Right ventricle myocardium inferior (tissue), 1 donor: ENCODE data around the gene TKTL1. TPM values are rescaled to one million over a fixed set of nuclear protein-coding genes. Genes with fewer than 3 reads are reported as not detected.

ENCODE experiments used
- ATAC-seq: fragments of 200-7000 bp; cut with Tn5 transposase; one replicate; pipeline ENCODE4 v1.9.1; 2020; ENCODE audit warnings: mild to moderate bottlenecking, moderate library complexity
- DNase-seq: peaks from one replicate; pipeline ENCODE4 v3.0.0; 2021; ENCODE audit errors: missing footprints
- intact Hi-C: fragments of 100-400 bp; cut with DNase I; formaldehyde crosslinking; loops from one replicate; pipeline ENCODE4 v1.11.0; 2022
- total RNA-seq: library from RNA; stranded (reverse); fragmentation: NEBNext Ultra II Directional; extraction: Animal tissue kit (Norgen Biotek cat#: 25700); gene quantifications from one replicate; pipeline ENCODE4 v1.2.1, GENCODE V29; 2021
- donor health status: DM: no; HTN: yes; CAD: no; lungs with severe emphysema.

Gene TKTL1
- total RNA-seq, 1 donor from 2014 or later, result 13.0 TPM

DNA sequence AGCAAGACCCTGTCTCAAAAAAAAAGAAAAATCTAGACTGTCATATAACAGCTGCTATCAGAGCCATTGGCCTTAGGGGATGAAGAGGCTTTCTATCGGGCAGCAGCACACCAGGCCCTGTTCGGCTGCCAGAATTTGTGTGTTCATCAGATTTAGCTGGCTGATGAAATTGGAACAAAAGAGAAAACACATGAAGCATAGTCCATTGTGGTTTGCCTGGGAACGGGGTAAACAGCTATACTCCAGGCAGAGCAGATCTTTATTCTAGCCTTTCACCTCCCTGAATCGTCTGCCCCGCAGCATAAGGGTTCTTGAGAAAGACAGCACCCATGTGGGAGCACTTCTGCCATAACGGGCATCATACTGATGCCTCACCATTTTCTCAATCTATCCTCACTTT lies 11.6 kb downstream of the TKTL1 start:
- DNase-seq (no peak), ATAC-seq (no peak)
- intact Hi-C loops, result no loop called here

DNA sequence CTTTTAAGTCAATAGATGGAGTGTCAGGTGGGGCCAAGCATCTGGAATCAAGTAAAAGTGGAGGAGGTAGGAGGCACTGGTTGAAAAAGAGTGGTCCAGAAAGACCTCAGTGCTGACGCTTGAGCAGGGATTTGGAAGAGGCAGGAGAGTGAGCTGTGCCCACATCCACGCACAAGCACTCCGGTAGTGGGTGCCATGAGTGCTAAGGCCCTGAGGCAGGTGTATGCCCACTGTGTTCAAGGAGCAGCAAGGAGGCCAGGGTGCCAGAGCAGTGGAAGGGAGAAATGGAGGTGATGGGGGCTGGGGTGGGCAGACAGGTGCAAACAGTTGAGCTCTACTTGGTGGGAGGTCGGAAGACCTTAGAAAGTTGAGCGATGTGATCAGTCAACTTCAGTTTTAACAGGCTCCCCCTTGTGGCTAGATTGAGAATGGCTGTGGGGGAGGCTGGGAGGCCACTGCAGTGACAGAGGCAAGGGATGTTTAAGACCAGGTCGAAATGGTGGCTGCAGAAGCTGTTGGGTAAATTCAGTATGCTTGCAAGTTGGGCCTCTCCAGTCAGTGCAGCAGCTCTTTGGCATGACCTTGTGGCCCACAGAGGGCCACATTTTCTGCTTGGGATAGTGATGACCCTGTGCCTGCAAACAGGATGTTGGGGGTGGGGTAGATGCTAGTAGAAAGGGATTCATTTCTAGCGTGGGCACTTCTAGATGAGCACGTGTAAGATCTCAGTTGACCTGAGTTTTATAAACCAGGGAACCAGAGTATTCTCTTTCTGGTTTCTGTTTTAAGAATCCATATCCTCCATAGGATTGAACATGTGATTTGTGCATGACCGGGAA lies 12.7 kb downstream of the TKTL1 start:
- ATAC-seq (peak; percentile 39), DNase-seq (peak; percentile 73)
- intact Hi-C loops, result no loop called here

DNA sequence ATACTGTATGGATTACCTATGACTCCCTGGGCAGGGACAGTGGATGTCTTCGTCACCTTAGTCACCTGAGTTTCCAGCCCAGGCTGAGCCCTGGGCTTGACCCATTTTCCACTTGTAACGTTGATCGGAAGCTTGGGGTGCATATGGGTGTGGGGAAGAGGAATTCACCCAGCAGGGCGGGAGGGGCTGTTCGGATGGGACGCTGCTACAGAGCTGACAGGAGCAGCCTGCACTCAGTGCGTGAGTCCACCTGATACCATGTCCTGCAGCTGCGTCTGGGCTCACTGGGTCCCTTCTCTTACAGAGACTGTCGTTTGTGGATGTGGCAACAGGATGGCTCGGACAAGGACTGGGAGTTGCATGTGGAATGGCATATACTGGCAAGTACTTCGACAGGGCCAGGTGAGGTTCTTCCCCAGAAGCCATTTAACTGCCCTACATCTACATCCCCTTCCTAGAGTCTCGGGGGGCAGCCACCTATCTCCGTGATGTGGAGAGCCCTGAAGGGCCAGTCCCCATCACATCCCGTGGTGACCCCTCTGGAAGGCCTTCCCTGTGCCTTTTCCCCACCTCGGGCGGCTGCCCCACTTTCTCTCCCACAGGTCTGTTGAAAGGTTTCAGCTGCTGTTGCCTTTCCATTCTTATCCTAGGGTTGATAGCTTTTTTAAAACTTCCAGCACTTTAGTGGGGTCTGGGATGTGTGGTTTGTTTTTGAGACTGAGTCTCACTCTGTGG lies 13.6 kb downstream of the TKTL1 start:
- intact Hi-C loops, result no loop called here
- DNase-seq, result no peak
- no peak for ATAC-seq

DNA sequence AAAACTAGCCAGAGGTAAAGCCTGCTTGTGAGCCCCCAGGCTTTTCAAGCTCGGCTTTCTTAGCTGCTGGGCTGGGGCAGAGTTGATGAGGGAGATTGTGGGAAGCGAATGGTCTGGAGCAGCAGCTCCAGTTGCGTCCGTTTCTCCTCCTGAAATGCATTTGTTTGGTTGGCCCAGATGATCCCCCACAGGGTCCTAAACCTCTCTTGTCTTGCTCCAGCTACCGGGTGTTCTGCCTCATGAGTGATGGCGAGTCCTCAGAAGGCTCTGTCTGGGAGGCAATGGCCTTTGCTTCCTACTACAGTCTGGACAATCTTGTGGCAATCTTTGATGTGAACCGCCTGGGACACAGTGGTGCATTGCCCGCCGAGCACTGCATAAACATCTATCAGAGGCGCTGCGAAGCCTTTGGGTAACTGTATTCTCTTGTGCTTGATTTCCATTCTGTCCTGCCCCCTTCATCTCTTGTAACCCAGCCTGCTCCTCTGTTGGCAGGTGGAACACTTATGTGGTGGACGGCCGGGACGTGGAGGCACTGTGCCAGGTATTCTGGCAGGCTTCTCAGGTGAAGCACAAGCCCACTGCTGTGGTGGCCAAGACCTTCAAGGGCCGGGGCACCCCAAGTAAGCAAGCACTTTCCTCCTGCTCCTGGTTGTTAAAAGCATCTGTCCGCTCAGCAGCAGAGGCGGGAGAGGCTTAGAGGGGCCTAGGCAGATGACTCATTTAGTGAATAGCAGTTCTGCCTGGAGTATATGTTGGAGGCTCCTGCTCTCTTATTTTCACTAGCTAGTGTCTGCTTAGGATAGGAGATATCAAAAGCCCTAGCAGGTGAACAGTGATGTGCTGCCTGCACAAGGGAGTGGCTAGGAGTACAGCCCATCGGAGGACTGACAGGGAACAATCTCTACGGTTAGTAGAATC lies 15.3 kb downstream of the TKTL1 start:
- DNase-seq (no peak), ATAC-seq (no peak)
- intact Hi-C loops, result no loop called here

DNA sequence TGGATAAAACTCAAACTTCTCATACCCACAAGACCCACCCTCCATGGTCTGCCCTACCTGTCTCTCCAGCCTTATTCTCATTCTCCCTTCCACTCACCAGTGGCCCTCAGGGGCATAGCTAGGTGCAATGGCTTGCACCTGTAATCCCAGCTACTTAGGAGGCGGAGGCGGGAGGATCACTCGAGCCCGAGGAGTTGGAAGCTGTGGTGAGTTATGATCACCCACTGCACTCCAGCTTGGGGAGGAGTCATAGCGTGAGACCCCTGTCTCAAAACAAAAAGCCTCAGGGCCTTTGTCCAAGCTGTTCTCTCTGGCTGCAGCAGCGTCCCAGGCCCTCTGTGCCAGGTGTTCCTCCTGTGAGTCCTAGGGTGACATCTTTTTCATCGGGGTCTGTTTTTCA lies 16.5 kb downstream of the TKTL1 start:
- no peak for DNase-seq
- ATAC-seq, result no peak
- intact Hi-C loops, result no loop called here

- intact Hi-C loops, result no loop called here
- DNase-seq (no peak), ATAC-seq (no peak)
Observed at GRCh38 chrX:154313147-154313546, 17.6 kb downstream of the TKTL1 start.

DNA sequence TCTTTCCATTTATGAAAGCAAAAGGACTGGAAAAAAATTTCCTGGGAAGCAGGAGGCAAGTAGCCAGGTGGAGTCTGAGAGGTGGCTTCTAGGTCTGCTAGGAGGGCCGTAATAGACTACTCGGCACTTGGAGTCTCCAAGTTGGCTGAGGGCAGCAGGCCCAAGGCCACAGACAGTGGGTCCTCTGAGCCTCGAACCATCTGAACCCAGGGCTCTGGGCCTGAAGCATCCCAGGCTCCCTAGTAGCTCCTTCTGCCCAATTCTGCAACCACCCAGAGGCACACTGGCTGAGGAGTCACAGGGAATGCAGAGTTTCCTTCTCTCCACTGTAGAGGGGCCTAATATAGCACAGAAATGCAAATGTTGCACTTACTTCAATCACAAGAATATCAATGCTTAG lies 19.8 kb downstream of the TKTL1 start:
- DNase-seq (no peak), ATAC-seq (no peak)
- intact Hi-C loops, result no loop called here

- DNase-seq, result no peak
- intact Hi-C loops, result no loop called here
- ATAC-seq, result no peak
Observed at GRCh38 chrX:154317391-154317995, 21.9 kb downstream of the TKTL1 start.

GRCh38 chrX:154320406-154320805 lies 24.8 kb downstream of the TKTL1 start:
- DNase-seq, result no peak
- ATAC-seq, result no peak
- intact Hi-C loops, result no loop called here

- no peak for DNase-seq
Observed at GRCh38 chrX:154321152-154321551, 25.6 kb downstream of the TKTL1 start.

GRCh38 chrX:154321594-154321993 lies 26.0 kb downstream of the TKTL1 start:
- intact Hi-C loops, result no loop called here
- DNase-seq (no peak), ATAC-seq (peak; percentile 54)

More at GRCh38 chrX:154321152-154321551, 25.6 kb downstream of the TKTL1 start:
- ATAC-seq, result no peak
- intact Hi-C loops, result no loop called here

DNA sequence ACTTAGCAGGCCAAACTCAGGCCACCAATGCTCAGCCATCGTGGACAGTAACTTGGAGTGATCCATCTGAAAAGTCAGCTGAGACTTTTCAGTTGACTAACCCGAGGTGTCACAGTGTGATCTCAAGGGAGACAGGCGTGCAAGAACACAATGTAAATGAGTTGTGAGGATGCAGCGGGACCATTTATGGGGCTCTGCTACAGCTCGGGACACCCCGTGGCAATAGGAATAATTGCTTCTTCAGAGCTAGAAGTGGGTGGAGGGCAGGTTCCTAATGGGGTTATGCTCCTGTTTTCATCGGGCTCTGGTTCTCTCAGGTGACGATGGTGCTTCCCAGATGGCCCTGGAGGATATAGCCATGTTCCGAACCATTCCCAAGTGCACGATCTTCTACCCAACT lies 27.3 kb downstream of the TKTL1 start:
- DNase-seq, result no peak
- intact Hi-C loops, result no loop called here

GRCh38 chrX:154323537-154323936 lies 27.9 kb downstream of the TKTL1 start:
- ATAC-seq, result no peak

More for the DNA sequence above, 27.3 kb downstream of the TKTL1 start:
- ATAC-seq, result no peak

GRCh38 chrX:154325541-154325940 lies 29.9 kb downstream of the TKTL1 start:
- intact Hi-C loops, result loop anchor here (5.0 kb wide), 1 partner anchor 207 kb away; no protein-coding TSS in a partner anchor
- ATAC-seq, result no peak
- no peak for DNase-seq

More at GRCh38 chrX:154323537-154323936, 27.9 kb downstream of the TKTL1 start:
- no peak for DNase-seq
- intact Hi-C loops, result no loop called here

DNA sequence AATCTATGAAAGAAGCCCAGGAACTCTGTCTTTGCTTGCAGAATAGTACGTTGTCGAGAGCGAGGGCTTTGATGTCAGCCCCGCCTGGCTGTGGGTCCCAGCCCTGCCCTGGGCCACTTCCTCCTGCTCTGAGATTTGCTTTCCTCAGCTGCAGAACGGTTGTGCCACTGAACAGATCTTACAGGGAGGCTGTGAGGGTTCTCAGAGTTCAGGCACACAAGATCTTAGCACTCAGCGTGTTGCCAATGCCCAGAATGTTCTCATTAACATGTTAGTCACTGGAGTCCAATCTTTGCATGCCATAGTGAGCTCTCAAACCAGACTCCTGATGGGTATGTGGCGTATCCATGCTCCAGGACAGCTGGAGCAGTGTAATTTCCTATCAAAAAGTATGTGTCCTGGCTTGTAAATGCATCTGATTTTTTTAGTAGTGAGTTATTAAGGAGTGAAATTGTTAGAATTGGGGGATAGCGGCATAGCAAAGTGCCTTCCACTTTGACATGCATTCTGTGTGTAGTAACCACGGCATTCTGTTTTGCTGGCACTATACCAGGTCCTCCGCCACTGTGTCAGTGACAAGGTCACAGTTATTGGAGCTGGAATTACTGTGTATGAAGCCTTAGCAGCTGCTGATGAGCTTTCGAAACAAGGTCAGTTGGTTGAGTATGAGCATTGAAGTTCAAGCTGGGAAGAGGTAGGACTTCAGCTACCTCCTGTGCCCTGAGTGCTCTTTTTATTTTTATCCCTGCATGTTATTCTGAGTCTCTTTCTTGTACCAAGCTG lies 31.6 kb downstream of the TKTL1 start:
- DNase-seq, result no peak
- peak; percentile 68 for ATAC-seq
- intact Hi-C loops, result loop anchor here (5.0 kb wide), 1 partner anchor 205 kb away; no protein-coding TSS in a partner anchor

DNA sequence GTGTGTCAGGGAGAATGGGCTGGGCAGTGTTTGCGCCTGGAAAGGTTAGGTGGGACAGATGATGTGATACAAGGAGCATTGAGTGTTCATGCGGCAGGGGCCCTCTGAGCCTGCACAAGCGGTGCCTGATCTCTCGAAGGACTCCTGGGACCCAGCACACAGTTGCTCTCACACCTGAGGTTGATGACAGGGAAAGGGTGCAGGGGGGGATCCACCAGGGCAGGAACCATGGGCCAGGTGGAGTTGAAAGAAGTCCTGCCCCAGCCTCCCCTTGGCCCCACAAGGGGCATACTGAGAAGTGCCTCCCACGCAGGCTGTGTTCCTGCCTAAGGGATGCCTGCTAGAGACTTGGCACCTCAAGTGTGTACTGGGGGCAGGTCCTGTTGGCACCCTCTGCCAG lies 33.1 kb downstream of the TKTL1 start:
- DNase-seq (no peak), ATAC-seq (no peak)
- intact Hi-C loops, result loop anchor here (5.0 kb wide), 1 partner anchor 204 kb away; no protein-coding TSS in a partner anchor

- ATAC-seq (no peak), DNase-seq (no peak)
- intact Hi-C loops, result loop anchor here (5.0 kb wide), 1 partner anchor 203 kb away; no protein-coding TSS in a partner anchor
Observed at GRCh38 chrX:154329294-154329693, 33.7 kb downstream of the TKTL1 start.

DNA sequence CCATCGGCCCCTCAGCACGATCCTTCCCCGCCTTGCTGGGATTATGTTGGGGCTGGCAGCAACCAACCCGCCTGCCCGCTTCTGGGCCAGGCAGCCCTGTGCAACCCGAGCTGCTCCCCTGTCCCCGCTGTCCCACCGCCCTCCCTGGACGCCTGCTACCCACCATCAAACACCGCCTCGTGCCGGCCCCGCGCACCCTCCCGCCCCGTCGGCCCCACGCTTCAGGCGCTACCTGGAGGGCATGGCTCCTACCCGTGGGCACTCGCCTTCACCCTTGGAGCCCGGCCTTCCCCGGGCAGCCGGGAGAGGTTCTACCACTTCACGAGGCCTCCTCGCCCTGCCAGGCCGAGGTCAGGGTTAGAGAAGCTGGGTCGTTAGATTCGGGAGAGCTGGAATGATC lies 37.0 kb downstream of the TKTL1 start:
- DNase-seq (no peak), ATAC-seq (no peak)
- intact Hi-C loops, result no loop called here
